Calu3 (cell line): ENCODE data around the gene TSHZ2. TPM values are rescaled to one million over a fixed set of nuclear protein-coding genes. Genes with fewer than 3 reads are reported as not detected.

Experiments used
- BruUV-seq: library from RNA; stranded (reverse); fragments of 400-500 nt; replicated peaks from 2 replicates; lab custom pipeline; 2021; lab: Mats Ljungman, UMichigan
- CTCF ChIA-PET: fragments of 300-600 bp; sonication (Branson Sonifier 250); formaldehyde crosslinking; loops from one replicate; lab custom pipeline; 2022; ENCODE audit warnings: antibody characterized with exemption; lab: Charles Lee
- DNase-seq: peaks from one replicate; pipeline ENCODE4 v3.0.0; 2022
- H3K27ac Mint-ChIP-seq: one replicate; pipeline ENCODE4 v1.8.0; 2022; ENCODE audit warnings: mixed read lengths; ENCODE audit not compliant: unreplicated experiment
- H3K27me3 Mint-ChIP-seq: one replicate; pipeline ENCODE4 v1.8.0; 2022; ENCODE audit warnings: mixed read lengths; ENCODE audit not compliant: unreplicated experiment
- H3K36me3 Mint-ChIP-seq: one replicate; pipeline ENCODE4 v1.8.0; 2022; ENCODE audit warnings: mild to moderate bottlenecking, moderate library complexity, mixed read lengths; ENCODE audit not compliant: insufficient read depth, unreplicated experiment
- H3K4me1 Mint-ChIP-seq: one replicate; pipeline ENCODE4 v1.8.0; 2022; ENCODE audit warnings: mild to moderate bottlenecking, low read depth, mixed read lengths; ENCODE audit not compliant: unreplicated experiment
- H3K4me3 Mint-ChIP-seq: one replicate; pipeline ENCODE4 v1.8.0; 2022; ENCODE audit warnings: mild to moderate bottlenecking, low read depth, moderate library complexity, mixed read lengths; ENCODE audit not compliant: unreplicated experiment
- H3K9me3 Mint-ChIP-seq: one replicate; pipeline ENCODE4 v1.8.0; 2022; ENCODE audit warnings: low read depth, mixed read lengths; ENCODE audit not compliant: unreplicated experiment
- CTCF ChIP-seq: fragments of 200-600 bp; IDR thresholded peaks from one replicate; pipeline ENCODE4 v1.8.0; 2022; ENCODE audit warnings: antibody characterized with exemption; ENCODE audit not compliant: unreplicated experiment
- intact Hi-C: fragments of 100-400 bp; cut with micrococcal nuclease; formaldehyde crosslinking; loops from one replicate; pipeline ENCODE4 v1.10.0; 2022; ENCODE audit not compliant: unreplicated experiment
- total RNA-seq: library from RNA; stranded (reverse); gene quantifications from 2 replicates; pipeline ENCODE4 v1.2.3, GENCODE V29; 2022

The TSHZ2 gene
- total RNA-seq, 1 experiment from 2014 or later = not detected

GRCh38 chr20:53304146-53304545 is 332.0 kb downstream of the TSHZ2 start:
- H3K4me1 Mint-ChIP-seq = no peaks in the 10 kb centered on the region

GRCh38 chr20:53306192-53306805 is 334.1 kb downstream of the TSHZ2 start:
- Mint-ChIP-seq H3K36me3 (no peaks in the 10 kb centered on the region), H3K4me3 (no peak overlapping the region), H3K27ac (no peak overlapping the region), H3K4me1 (no peaks in the 10 kb centered on the region), H3K9me3 (no peaks in the 10 kb centered on the region), H3K27me3 (peaks cover 69% of the 10 kb centered on the region)
- no peak for TF ChIP-seq CTCF
- CTCF ChIA-PET = interaction anchor here (1.1 kb wide), 1 partner anchor 11 kb away, joined by 3 read pairs; no protein-coding TSS in a partner anchor
- no peak for DNase-seq
- no TSS peak for BruUV-seq
- intact Hi-C loops = no loop called here

More at GRCh38 chr20:53304146-53304545, 332.0 kb downstream of the TSHZ2 start:
- intact Hi-C loops = no loop called here
- BruUV-seq = no TSS peak
- Mint-ChIP-seq H3K27me3 (peaks cover 73% of the 10 kb centered on the region), H3K4me3 (no peak overlapping the region), H3K9me3 (no peaks in the 10 kb centered on the region), H3K27ac (no peak overlapping the region), H3K36me3 (no peaks in the 10 kb centered on the region)
- DNase-seq = no peak
- CTCF ChIA-PET = no interaction called here
- TF ChIP-seq CTCF = no peak

GRCh38 chr20:53307964-53308597 is 335.9 kb downstream of the TSHZ2 start:
- CTCF ChIA-PET = no interaction called here
- TF ChIP-seq CTCF = no peak
- Mint-ChIP-seq H3K27me3 (peaks cover 71% of the 10 kb centered on the region), H3K4me3 (no peak overlapping the region), H3K27ac (no peak overlapping the region), H3K9me3 (no peaks in the 10 kb centered on the region), H3K36me3 (no peaks in the 10 kb centered on the region), H3K4me1 (no peaks in the 10 kb centered on the region)
- intact Hi-C loops = no loop called here
- DNase-seq = no peak
- BruUV-seq = no TSS peak

- intact Hi-C loops = no loop called here
- Mint-ChIP-seq H3K27ac (no peak overlapping the region), H3K4me3 (no peak overlapping the region), H3K36me3 (no peaks in the 10 kb centered on the region), H3K9me3 (no peaks in the 10 kb centered on the region), H3K4me1 (no peaks in the 10 kb centered on the region), H3K27me3 (peaks cover 79% of the 10 kb centered on the region)
- no peak for DNase-seq
- no TSS peak for BruUV-seq
- CTCF ChIA-PET = no interaction called here
- TF ChIP-seq CTCF = no peak
These were observed 337.4 kb downstream of the TSHZ2 start for GRCh38 chr20:53309515-53309914.
